Stimulated activated CD4-positive, alpha-beta T cell treated with anti-CD3 and anti-CD28 coated beads, Interleukin-15, amount 100 ng/mL, for 48 hours (primary cell): ENCODE results near the gene UBA1.

Source experiments
- DNase-seq, 2 donors: peaks; one replicate each; pipeline ENCODE4 v3.0.0-alpha.2; 2020; ENCODE audit warnings: low read depth in 2 of 2

The UBA1 gene

GRCh38 chrX:47187106-47187677, 6.4 kb upstream of the UBA1 start:
- DNase-seq, result no peak

DNA sequence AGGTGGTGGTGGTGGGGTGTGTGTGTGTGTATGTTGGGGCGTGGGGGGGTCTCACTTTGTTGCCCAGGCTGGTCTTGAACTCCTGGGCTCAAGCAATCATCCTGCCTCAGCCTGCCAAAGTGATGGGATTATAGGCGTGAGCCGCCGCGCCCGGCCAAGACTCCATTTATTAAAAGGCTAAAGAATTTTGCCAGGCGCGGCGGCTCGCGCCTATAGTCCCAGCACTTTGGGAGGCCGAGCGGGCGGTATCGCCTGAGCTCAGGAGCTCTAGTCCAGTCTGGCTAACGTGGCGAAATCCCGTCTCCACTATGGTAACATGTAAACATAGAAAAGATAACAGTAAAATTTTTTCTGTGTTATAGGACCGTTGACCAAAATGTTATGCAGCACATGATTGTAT, 3.7 kb upstream of the UBA1 start:
- no peak for DNase-seq

- DNase-seq, result peak; percentile 79 to 82
These were observed 3.0 kb upstream of the UBA1 start for GRCh38 chrX:47190445-47191269.

DNA sequence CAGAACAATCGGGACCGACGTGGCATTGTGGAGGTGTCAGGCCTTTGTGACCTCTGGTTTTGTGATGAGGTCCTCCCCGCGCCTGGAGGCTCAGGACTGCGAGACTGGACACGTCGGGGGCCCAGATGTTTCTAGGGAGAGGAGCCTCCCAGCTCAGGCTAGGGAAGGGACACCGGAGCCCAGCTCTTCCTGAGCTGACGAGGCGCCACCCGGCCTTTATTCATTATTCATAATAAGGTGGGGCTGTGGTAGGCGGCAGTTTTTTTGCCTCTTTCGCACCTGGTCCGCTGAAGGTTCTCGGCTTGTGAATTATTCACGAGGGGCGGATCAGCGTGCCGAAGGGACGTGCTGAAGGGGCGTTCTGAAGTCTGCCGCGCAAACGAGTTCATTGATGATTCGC, 2.3 kb upstream of the UBA1 start:
- peak in 1 of 2 donors; percentile 19 for DNase-seq

GRCh38 chrX:47191806-47192401, 1.7 kb upstream of the UBA1 start:
- no peak for DNase-seq

- no peak for DNase-seq
These were observed 662 bp downstream of the UBA1 start for GRCh38 chrX:47194194-47194787.

DNA sequence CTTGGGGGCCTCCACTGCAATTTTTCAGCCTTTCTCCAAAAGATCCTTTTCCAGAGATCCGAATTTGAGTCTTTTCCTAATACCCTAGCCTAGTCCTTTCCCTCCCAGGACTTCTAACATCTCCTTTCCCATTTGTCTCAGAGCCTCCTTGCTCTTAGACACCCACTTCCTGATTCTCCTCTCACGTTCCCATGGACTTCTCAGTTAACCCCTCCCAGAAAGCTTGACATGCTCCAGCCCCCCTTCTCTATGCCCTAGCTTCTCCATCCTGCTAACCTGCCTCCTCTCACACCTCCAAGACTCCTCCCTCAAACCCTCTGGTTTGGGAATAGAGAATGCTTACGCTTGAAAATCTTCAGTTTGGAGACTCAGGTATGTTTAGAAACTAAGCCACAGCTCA, 2.5 kb downstream of the UBA1 start:
- no peak for DNase-seq

- no peak for DNase-seq
These were observed 3.9 kb downstream of the UBA1 start for GRCh38 chrX:47197526-47197925.

DNA sequence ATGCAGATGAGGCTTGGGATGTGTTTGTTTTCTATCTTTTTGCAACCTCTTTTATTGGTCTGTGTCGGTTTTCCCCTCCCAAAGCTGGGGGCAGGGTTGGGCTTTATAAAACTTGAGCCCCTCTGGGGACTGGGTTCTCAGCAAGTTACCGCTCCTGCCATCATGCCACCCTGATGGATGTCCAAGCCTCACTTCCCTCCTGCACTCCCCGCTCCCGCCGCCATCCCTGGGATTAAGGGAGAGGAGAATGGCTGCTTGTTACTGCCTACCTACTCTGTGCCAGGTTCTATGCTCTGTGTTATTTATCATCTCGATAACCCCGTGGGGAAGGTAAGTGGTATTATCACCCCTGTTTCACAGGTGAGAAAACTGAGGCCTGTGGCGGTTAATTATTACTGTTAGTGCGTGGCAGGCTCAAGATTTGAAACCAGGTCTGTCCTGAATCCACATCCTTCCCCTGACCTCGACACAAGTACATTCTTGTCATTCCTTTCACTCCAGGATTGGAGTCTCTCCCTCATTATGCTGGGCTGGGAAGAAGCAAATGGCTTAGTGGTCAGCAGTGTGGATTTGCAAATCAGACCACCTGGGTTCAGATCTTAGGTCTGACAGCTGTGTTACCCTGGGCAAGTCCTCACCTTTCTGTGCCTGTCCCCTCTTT, 4.5 kb downstream of the UBA1 start:
- DNase-seq, result no peak

DNA sequence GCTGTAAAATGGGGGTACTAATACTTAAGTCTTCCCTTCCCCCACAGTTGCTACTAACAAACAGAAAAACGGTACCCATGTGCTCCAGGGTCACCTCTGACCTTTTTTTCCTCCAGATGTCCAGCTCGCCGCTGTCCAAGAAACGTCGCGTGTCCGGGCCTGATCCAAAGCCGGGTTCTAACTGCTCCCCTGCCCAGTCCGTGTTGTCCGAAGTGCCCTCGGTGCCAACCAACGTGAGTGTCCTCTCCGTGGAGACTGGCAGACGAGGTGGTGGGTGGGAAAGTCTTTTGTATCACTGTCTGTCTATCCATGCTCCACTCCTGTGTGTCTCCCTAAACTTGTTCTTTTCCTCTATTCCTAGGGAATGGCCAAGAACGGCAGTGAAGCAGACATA, 5.1 kb downstream of the UBA1 start:
- no peak for DNase-seq

- no peak for DNase-seq
These were observed 5.7 kb downstream of the UBA1 start for GRCh38 chrX:47199286-47199685.

DNA sequence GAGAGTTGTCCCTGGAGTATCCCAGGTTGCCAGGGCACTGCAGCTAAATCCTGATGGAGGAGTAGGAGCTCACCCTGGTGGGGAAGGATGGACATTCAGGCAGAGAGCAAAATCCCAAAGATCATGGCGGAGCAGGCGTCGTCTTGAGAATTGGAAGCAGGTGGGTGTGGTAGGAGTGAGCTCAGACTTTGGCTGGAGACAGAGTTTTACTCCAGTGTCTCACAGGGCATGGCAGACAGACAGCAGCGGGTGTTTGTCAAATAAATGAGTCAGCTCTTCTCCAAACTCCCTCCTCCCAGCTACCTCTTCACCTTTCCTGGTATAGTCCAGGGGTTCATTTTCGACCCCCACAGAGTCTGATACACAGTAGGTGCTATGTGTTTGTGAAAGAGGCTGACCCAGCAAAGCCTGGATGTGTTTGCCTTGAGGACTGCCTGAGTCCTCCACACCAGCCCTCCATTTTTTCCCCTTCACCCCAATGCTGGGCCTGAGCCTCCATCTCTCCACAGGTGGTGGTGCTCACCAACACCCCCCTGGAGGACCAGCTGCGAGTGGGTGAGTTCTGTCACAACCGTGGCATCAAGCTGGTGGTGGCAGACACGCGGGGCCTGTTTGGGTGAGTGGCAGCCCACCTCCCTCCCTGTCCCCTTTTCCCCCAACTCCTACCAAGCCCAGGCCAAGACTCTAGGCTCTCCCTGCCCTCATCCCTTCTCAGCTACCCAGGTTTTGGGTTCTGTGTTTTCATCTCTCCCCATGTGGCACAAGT, 6.9 kb downstream of the UBA1 start:
- DNase-seq, result no peak

- DNase-seq, result no peak
These were observed 7.8 kb downstream of the UBA1 start for GRCh38 chrX:47201345-47201944.

- DNase-seq, result no peak
These were observed 8.7 kb downstream of the UBA1 start for GRCh38 chrX:47202316-47202715.

GRCh38 chrX:47202877-47203276, 9.2 kb downstream of the UBA1 start:
- no peak for DNase-seq

DNA sequence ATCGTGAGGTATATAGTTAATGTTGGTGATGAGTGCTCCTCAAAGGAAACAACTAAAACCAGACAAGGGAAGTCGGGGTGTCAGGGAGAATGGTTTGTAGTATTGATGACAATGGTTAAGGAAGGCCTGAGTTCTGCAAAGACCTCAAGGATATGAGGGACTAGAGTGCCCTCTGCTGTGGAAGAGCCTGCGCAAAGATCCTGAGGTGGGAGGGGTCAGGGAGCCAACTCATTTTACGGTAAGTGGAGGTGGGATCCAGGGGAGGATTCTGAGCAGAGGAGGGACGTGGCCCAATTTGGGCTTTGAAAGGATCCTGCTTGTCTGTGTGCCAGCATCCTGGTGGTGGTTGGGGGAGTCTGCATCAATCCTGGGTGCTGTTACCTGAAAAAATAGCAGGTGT, 11.3 kb downstream of the UBA1 start:
- no peak for DNase-seq

- DNase-seq, result no peak
These were observed 12.7 kb downstream of the UBA1 start for GRCh38 chrX:47206316-47206715.

- DNase-seq, result no peak
These were observed 14.5 kb downstream of the UBA1 start for GRCh38 chrX:47208108-47208507.

- no peak for DNase-seq
These were observed 16.0 kb downstream of the UBA1 start for GRCh38 chrX:47209508-47210238.

DNA sequence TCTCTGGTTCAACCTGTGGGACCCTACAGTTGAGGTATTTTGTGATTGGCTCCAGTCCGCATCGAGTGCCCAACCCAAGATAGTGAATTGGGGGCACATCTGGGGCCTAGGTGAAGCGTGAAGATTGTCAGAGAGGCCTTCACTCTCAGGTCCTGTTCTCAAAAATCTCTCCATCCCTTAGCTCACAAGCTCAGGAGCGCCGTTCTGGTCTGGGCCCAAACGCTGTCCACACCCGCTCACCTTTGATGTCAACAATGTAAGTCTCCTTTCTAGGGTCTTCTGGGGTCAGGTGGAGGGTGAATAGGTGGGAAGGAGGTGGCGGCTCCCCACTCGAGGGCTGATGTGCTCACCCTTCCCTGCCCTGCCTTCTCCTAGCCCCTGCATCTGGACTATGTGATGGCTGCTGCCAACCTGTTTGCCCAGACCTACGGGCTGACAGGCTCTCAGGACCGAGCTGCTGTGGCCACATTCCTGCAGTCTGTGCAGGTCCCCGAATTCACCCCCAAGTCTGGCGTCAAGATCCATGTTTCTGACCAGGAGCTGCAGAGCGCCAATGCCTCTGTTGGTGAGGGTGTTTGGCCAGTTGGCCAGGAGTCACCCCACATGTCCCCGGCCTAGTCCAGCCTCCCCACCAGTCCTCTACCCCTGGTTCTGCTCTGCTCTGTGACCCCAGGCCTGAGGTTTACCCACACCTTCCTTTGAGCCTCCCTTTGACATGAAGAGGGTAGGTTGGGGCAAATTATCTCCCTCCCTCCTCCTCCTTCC, 17.2 kb downstream of the UBA1 start:
- no peak for DNase-seq
